GM19238 (cell line): ENCODE data around the gene MLH3.
"Not testable (repeated sequence)": the region's sequence is repeated elsewhere in the genome, so short reads cannot be mapped to it uniquely, and the experiment has no call there.

Experiments
- DNase-seq: peaks from one replicate; pipeline ENCODE4 v3.0.0; 2011; ENCODE audit warnings: low spot score; ENCODE audit not compliant: insufficient read length

MLH3 gene

GRCh38 chr14:75050852-75051555 is at the start of gene MLH3:
Gene MLH3 (minus strand): TSS chr14:75051467. CDS start chr14:75049655, 1,812 bp downstream.
- peak; percentile 76 for DNase-seq

DNA sequence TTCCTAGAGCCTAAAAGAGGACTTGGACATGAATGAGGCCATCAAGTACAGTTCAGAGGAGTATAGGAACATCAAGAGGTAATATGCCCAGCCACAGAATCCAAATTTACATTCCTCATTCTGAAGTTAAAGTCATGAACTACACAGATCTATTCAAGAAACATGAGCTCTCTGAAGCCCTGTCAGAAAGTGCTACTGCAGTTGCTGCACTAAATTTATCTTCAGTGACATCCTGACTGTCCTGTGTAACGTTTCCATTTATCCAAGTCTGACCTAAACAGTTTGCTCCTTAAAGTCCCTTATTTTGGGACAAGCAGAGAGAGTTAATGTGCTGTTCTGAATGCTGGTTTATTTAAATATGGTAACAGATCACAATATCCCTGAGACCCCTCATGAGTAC is 47.4 kb upstream of the MLH3 start:
- no peak for DNase-seq

- DNase-seq, result no peak
These were observed 46.9 kb upstream of the MLH3 start for GRCh38 chr14:75098212-75098611.

- no peak for DNase-seq
These were observed 45.7 kb upstream of the MLH3 start for GRCh38 chr14:75096959-75097358.

GRCh38 chr14:75095690-75096089 is 44.4 kb upstream of the MLH3 start:
- DNase-seq, result no peak

- DNase-seq, result no peak
These were observed 43.6 kb upstream of the MLH3 start for GRCh38 chr14:75094896-75095295.

DNA sequence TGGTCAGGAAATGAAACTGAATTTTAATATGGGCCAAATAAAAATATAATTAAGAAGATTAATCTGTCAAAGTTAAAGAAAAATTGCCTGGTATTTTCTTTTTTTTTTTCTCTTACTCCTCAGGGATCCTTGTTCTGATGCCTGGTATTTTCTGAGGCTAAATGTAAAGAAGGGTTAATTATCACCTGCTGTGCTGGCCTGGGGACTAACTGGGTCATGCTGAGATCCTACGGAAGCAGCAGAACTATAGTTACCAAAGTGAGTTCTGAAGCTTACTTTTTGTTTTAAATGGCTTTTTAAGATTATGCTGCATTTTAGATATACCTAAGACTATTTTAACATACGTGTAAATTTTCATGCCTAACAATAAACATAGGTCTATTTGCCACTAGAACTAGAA is 41.4 kb upstream of the MLH3 start:
- DNase-seq, result no peak

DNA sequence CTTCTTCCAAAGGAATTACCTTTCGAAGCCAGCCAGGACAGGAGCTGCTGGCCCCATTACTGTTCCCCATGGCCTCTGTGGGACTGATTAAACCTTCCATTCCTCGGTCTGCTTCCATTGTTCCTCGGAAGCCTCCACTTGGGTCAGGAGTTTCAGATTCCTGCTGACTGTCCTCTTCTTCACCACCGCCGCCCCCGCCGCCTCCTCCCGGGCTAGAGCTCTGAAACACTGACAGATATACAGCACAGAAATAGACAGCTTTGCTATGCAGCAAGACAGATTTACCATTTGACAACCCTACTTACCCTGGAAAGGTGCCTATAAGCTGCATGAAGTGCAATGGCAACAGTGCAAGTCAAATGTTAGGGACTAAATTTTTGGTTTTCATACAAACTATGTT is 40.0 kb upstream of the MLH3 start:
- no peak for DNase-seq

DNA sequence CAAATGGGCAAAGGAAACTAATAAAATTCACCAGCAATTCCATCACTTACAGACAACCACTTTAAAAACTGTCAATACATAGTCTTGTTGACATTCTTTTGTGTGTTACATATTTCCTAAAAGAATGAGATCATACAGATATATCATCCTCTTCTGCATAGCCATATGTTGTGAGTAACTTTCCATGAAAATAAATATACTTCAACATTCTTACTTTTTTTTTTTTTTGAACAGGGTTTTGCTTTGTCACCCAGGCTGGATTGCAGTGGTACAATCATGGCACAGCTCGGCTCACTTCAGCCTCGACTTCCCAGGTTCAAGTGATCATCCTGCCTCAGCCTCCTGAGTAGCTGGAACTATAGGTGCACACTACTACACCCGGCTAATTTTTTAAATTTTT is 39.1 kb upstream of the MLH3 start:
- DNase-seq, result no peak

DNA sequence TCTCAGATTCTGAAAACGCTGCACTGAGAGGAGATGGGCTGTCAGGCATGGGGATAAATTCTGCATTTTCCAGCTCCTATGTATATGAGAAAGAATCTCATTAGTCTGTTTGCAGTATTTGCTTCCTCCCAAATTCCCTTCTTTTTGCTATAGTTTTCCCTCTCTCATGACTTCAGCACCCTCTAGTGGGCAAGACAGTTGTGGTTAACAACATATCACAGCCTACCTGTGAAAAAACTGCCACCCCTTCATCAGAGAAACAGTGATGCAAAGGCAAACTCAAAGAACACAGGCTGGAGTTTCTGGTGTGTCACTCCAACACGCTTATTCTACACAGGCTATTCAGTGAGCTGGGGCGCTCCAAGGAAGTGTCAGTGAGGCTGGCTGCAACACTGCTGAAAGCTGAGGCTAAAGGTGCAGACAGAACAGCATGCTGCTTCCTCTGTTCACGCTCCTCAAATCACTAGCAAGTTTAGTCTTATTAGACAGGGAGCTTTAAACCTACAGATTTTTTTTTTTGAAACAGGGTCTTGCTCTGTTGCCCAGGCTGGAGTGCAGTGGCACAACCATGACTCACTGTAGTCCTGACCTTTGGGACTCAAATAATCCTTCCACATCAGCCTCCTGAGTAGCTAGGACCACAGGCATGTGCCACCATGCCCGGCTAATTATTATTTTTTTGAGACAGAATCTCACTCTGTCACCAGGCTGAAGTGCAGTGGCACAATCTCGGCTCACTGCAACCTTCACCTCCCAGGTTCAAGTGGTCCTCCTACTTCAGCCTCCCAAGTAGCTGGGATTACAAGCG is 37.5 kb upstream of the MLH3 start:
- DNase-seq, result no peak

DNA sequence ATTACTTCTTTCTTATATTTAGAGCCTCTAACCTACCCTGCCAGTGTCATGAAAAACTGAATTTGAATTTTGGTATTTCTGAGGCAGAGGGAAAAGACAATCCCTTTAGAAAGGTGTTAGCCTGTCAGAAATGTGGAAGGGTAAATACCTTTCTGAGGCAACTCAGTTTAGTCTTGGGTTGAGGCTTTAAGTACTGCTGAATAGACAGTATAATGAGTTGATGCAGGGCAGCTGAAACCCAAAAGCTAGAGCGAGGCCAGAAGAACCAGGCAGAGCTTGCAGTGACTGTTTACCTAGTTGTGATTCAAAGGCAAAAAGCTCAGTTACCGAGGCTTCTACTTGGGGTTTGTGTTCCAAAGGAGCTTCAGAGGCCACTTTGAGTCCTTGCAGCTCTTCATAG is 36.9 kb upstream of the MLH3 start:
- no peak for DNase-seq

GRCh38 chr14:75084513-75084912 is 33.2 kb upstream of the MLH3 start:
- DNase-seq, result no peak

GRCh38 chr14:75083271-75083670 is 32.0 kb upstream of the MLH3 start:
- DNase-seq, result no peak

DNA sequence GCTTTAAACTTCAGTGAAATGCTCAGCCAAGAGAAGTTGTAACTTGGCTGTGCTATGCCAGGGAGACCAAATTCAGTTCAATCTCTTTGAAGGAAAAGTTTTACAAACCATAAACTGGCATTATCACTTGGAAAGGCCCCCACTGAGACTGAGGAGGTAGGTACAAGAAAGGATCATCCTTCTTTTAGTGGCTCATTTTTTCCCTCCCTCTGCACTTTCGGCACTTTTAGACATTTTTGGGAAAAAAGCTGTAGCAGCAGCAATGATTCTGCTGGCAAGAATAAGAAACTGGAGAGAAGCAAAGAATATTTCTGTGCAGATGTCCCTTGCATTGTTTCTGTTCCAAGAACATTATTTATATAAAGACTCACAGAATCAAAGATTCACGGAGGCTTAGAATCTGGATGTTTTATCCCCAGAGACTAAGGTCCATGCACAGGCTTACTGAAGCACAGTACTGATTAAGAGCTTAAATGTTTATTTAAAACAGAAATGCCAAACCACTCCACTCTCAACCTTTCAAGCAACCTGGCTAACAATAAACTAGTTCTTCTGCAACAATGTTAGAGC is 30.5 kb upstream of the MLH3 start:
- DNase-seq, result no peak

DNA sequence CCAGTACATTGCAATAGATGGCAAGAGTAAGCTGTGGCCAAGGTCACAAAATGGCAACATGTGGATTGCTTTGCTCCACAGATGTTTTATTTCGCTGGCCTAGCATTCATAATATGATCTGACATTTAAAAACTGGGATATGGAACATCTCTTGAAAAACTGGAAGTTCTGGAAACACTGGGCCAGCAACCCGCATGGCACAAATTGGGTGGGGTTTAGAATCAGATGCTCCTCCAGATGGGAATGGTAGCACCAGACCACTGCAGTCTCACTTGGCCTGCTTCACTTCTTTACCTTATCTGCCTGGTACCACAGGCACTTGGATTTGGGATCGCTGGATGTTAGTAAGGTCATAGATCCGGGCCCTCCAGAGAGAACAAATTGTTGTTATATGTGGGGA is 28.3 kb upstream of the MLH3 start:
- DNase-seq, result no peak

- DNase-seq, result no peak
These were observed 26.5 kb upstream of the MLH3 start for GRCh38 chr14:75077794-75078193.

GRCh38 chr14:75070383-75070782 is 19.1 kb upstream of the MLH3 start:
- no peak for DNase-seq

DNA sequence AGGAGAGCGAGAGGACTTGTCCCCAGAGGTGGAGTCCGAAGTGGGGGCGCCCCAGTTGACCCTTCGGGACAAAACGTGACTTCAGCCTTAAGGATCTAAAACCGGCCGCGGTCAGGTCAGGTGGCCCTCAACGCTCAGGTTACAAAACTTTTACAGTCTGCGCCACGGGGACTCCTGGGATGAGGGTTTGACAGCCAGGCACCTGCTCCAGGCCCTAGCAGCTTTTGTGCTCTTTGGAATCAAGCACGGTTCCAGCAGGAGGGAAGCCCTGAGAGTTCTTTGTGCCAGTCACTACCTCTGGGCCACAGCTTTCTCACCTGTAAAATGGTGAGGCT is 18.5 kb upstream of the MLH3 start:
- DNase-seq, result no peak

DNA sequence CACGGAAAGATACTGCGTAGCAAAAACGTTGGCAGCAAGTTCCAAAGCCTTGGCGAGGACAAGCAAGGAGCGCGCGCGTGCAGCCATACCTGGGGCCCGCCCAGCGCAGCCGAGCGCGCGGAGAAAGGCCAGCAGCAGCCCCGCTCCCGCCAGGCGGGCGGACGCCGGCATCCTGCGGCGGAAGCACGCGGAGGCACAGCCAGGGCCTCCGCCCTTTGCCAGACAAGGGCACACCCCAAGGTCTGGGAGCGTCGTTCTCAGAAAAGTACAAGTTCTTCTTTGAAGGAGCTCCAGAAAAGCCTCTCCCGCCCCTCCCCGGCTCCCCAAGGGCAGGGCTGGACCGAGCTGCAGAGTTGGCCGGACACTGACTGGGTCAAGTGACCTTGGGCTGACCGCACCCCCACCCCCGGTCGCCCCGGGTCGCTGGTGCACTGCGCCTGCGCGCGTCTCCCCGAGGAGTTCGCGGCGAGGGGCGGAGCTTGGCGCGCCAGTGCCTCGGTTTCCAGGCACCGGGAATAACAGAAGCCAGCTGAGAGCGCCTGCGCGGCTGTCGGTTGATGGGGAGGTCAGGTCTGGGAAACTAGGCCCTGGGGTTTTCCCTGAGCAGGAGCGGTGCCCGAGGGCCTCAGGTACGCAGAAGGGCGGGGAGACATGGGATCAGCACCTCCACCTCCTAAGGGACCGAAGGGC is 18.0 kb upstream of the MLH3 start, which contains the start of gene ZC2HC1C:
Gene ZC2HC1C, plus strand, starts transcription at position 521 of the 690 bp plus-strand sequence. CDS start 933 bp downstream, outside the sequence.
- DNase-seq, result peak; percentile 65

GRCh38 chr14:75068294-75069120 is 17.2 kb upstream of the MLH3 start:
- DNase-seq, result no peak

- not testable (repeated sequence) for DNase-seq
These were observed 16.5 kb upstream of the MLH3 start for GRCh38 chr14:75067765-75068164.
